Stomach smooth muscle (tissue), 2 donors: ENCODE measurements around the gene DUSP23.

ENCODE experiments used
- H3K27ac ChIP-seq: one replicate; pipeline ENCODE4 v1.7.0; 2013; ENCODE audit warnings: mild to moderate bottlenecking, low read length, inconsistent platforms
- H3K27me3 ChIP-seq, 2 donors: one replicate each; pipeline ENCODE4 v1.7.0; 2013; ENCODE audit warnings: low read length in 2 of 2; ENCODE audit not compliant: insufficient read depth in 2 of 2, control insufficient read depth in 1 of 2
- H3K36me3 ChIP-seq, 2 donors: one replicate each; pipeline ENCODE4 v1.7.0; 2013; ENCODE audit warnings: low read length in 2 of 2; ENCODE audit not compliant: control insufficient read depth in 2 of 2, insufficient read depth in 2 of 2
- H3K4me1 ChIP-seq: one replicate; pipeline ENCODE4 v1.7.0; 2013; ENCODE audit warnings: low read length; ENCODE audit not compliant: control insufficient read depth, insufficient read depth
- H3K4me3 ChIP-seq, 2 donors: one replicate each; pipeline ENCODE4 v1.7.0; 2013; ENCODE audit warnings: low read length in 2 of 2
- H3K9ac ChIP-seq, 2 donors: one replicate each; pipeline ENCODE4 v1.7.0; 2013; ENCODE audit warnings: low read length in 2 of 2, mild to moderate bottlenecking in 1 of 2
- H3K9me3 ChIP-seq, 2 donors: one replicate each; pipeline ENCODE4 v1.7.0; 2013; ENCODE audit warnings: low read length in 2 of 2; ENCODE audit not compliant: control insufficient read depth in 2 of 2
- donor health status: healthy.
- donor health status: Pancreatic carcinoma.

The DUSP23 gene

DNA sequence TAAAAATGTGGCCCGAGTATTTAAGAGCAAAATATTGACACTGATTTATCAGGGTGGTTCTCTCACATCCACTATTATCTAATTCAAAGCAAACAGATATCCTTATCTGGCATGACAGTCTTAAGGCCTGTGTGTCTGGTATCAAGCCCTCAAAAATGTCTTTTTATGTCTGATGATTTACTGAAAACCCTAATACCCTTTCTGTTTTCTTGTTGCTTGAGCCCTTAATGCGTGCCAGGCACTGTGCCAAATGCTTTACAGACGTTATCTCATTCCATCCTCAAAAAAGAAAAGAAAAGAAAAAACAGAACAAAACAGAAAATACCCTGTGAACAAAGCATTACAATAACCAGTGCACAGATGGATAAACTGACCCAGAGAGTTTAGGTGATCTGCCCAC, 5.7 kb downstream of the DUSP23 start:
- Histone ChIP-seq H3K27ac (no peak overlapping the region), H3K4me3 (no peak overlapping the region)

GRCh38 chr1:159786966-159787365, 6.2 kb downstream of the DUSP23 start:
- Histone ChIP-seq H3K27me3 (peaks cover 5 to 9% of the 10 kb centered on the region in 2 donors), H3K9ac (no peak overlapping the region), H3K4me1 (peaks cover under 1% of the 10 kb centered on the region), H3K36me3 (no peaks in the 10 kb centered on the region), H3K4me3 (no peak overlapping the region), H3K27ac (no peak overlapping the region), H3K9me3 (no peaks in the 10 kb centered on the region)

More for the DNA sequence above, 5.7 kb downstream of the DUSP23 start:
- Histone ChIP-seq H3K9me3 (no peaks in the 10 kb centered on the region), H3K36me3 (no peaks in the 10 kb centered on the region), H3K27me3 (peaks cover 4% of the 10 kb centered on the region in 2 donors), H3K9ac (no peak overlapping the region), H3K4me1 (peaks cover 4% of the 10 kb centered on the region)

DNA sequence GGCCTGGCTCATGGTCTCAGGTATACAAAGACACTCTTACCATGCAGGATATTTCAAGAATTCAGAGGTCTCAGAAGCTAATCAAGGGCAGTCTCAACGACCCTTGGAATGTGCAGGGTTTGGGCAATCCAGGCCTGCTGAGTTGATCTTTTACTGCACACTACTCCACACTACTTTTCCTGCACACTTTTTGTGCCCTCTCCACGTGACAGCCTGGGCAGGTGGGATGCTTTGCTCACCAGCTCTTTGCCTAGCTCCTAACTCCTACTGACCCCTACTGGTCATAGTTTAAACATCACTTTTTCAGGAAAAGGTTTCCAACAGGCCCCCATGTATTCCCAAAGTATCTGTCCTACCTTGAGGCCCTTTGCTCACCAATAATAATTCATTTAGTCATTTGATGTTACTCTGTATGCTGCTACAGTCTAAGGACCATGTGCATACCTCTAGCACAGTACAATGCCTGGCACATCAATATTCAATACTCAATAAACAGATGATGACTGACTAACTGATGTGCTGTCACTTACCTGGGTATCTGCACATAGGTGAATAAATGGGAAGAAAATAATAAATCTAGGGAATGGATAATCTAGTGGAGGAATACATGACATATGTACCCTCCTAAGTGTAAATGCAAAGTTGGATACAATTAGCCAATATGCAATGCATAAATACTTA, 9.6 kb downstream of the DUSP23 start:
- no peaks in the 10 kb centered on the region for H3K4me1 ChIP-seq
- H3K27ac ChIP-seq, result no peak overlapping the region
- no peaks in the 10 kb centered on the region for H3K36me3 ChIP-seq
- peaks cover 15 to 19% of the 10 kb centered on the region in 2 donors for H3K27me3 ChIP-seq
- no peaks in the 10 kb centered on the region for H3K9me3 ChIP-seq
- no peak overlapping the region for H3K9ac ChIP-seq
- H3K4me3 ChIP-seq, result no peak overlapping the region

DNA sequence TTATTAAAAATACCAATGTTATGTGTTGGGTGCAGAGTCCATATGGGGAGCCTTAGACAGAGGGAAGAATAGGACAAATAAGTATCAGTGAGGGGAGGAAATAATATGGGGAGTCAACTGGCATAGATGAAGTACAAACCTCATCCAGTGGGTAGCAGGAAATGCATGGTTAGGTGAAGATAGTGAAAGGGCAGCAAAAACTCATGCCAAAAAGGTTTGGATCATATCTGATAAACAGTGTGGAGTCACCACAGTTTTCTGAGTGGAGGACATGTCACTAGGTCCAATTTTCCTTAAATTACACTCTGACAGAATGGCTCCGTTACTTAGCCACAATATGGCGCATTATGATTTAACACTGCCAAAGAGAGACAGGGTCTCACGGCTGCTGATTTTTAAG, 10.3 kb downstream of the DUSP23 start:
- Histone ChIP-seq H3K9ac (no peak overlapping the region), H3K27ac (no peak overlapping the region), H3K9me3 (no peaks in the 10 kb centered on the region), H3K4me3 (no peak overlapping the region), H3K4me1 (no peaks in the 10 kb centered on the region), H3K27me3 (peaks cover 15 to 24% of the 10 kb centered on the region in 2 donors), H3K36me3 (no peaks in the 10 kb centered on the region)

- Histone ChIP-seq H3K27ac (no peak overlapping the region), H3K4me1 (no peaks in the 10 kb centered on the region), H3K9ac (no peak overlapping the region), H3K4me3 (no peak overlapping the region), H3K27me3 (peaks cover 15 to 24% of the 10 kb centered on the region in 2 donors), H3K36me3 (no peaks in the 10 kb centered on the region), H3K9me3 (no peaks in the 10 kb centered on the region)
These were observed 10.7 kb downstream of the DUSP23 start for GRCh38 chr1:159791461-159791860.

- peaks cover 12 to 26% of the 10 kb centered on the region in 2 donors for H3K27me3 ChIP-seq
- no peaks in the 10 kb centered on the region for H3K9me3 ChIP-seq
These were observed 14.8 kb downstream of the DUSP23 start for GRCh38 chr1:159795534-159795933.

GRCh38 chr1:159798893-159799292, 18.1 kb downstream of the DUSP23 start:
- Histone ChIP-seq H3K36me3 (no peaks in the 10 kb centered on the region), H3K9me3 (no peaks in the 10 kb centered on the region), H3K27ac (no peak overlapping the region), H3K27me3 (peaks cover 6 to 11% of the 10 kb centered on the region in 2 donors), H3K9ac (no peak overlapping the region), H3K4me1 (no peaks in the 10 kb centered on the region), H3K4me3 (no peak overlapping the region)

More at GRCh38 chr1:159795534-159795933, 14.8 kb downstream of the DUSP23 start:
- no peaks in the 10 kb centered on the region for H3K4me1 ChIP-seq
- no peak overlapping the region for H3K27ac ChIP-seq
- no peak overlapping the region for H3K4me3 ChIP-seq
- H3K36me3 ChIP-seq, result no peaks in the 10 kb centered on the region
- no peak overlapping the region for H3K9ac ChIP-seq

- no peak overlapping the region for H3K27ac ChIP-seq
- H3K4me3 ChIP-seq, result no peak overlapping the region
- no peak overlapping the region for H3K9ac ChIP-seq
These were observed 18.8 kb downstream of the DUSP23 start for GRCh38 chr1:159799446-159799985.

DNA sequence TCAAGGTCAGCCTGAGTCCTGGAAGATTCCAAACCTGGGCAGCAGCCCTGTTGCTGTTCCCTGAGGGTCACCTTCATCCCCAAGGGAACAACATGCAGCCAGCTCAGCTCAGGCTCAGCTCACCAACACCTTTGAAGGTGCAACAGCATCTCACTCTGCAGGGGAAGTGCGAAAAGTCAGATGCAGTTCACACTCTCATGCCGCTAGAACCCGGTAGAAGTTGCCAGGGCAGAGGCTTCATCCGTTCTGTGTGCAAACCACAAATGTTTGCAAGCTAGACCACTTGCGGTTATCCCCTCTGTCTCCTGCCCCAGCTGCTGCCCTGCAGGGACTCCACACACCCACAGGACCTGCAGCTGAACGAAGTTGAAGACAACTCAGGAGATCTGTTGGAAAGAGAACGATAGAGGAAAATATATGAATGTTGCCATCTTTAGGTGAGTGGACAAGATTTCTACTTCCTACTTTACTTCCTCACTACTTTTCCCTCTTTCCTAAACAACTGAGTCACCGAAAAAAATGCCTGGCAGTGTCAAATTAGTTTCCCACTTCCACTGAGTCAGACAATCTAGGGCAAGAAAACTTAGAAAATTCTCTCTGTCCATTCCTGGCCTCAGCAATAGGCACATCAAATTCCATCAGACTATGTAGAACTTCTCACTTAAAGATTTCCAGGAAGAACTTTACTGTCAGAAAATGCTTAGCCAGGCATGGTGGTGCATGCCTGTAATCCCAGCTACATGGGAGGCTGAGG, 19.6 kb downstream of the DUSP23 start:
- no peak overlapping the region for H3K4me3 ChIP-seq
- no peaks in the 10 kb centered on the region for H3K36me3 ChIP-seq
- no peak overlapping the region for H3K27ac ChIP-seq
- H3K4me1 ChIP-seq, result no peaks in the 10 kb centered on the region
- H3K9me3 ChIP-seq, result no peaks in the 10 kb centered on the region
- peaks cover 4 to 9% of the 10 kb centered on the region in 2 donors for H3K27me3 ChIP-seq
- no peak overlapping the region for H3K9ac ChIP-seq

More at GRCh38 chr1:159799446-159799985, 18.8 kb downstream of the DUSP23 start:
- no peaks in the 10 kb centered on the region for H3K36me3 ChIP-seq
- no peaks in the 10 kb centered on the region for H3K4me1 ChIP-seq
- H3K27me3 ChIP-seq, result peaks cover 9 to 13% of the 10 kb centered on the region in 2 donors
- no peaks in the 10 kb centered on the region for H3K9me3 ChIP-seq

- H3K9me3 ChIP-seq, result no peaks in the 10 kb centered on the region
- no peaks in the 10 kb centered on the region for H3K4me1 ChIP-seq
- peaks cover 2 to 4% of the 10 kb centered on the region in 2 donors for H3K27me3 ChIP-seq
- no peak within 1 kb of the TSS for H3K4me3 ChIP-seq
- no peak within 1 kb of the TSS for H3K27ac ChIP-seq
- no peaks in the 10 kb centered on the region for H3K36me3 ChIP-seq
- H3K9ac ChIP-seq, result no peak within 1 kb of the TSS
These were observed 21.3 kb downstream of the DUSP23 start, which contains the start of gene FCRL6 for GRCh38 chr1:159802111-159802510. TSS of gene FCRL6 (plus strand) at chr1:159802360. CDS start at chr1:159802425, 65 bp downstream.
